Left kidney (tissue), 2 donors: Measurements from ENCODE around the gene PHF24. TPM values are rescaled to one million over a fixed set of nuclear protein-coding genes. Genes with fewer than 3 reads are reported as not detected.
"Not testable (repeated sequence)": the region's sequence is repeated elsewhere in the genome, so short reads cannot be mapped to it uniquely, and the experiment has no call there.

Experiments used
- DNase-seq: peaks from one replicate; pipeline ENCODE4 v3.0.0-alpha.2; 2013
- polyA plus RNA-seq: library from polyadenylated mRNA; unstranded; fragments of 120-200 nt; gene quantifications from one replicate; pipeline ENCODE4 v1.2.1, GENCODE V29; 2013; ENCODE audit not compliant: insufficient read length

Gene PHF24
- polyA plus RNA-seq, 1 donor: 0.33 TPM

- DNase-seq: no peak
Observed at GRCh38 chr9:34996905-34997279, 38.8 kb downstream of the PHF24 start.

GRCh38 chr9:34997379-34997781, 39.3 kb downstream of the PHF24 start:
- DNase-seq: no peak

- DNase-seq: no peak
Observed at GRCh38 chr9:34998266-34998665, 40.2 kb downstream of the PHF24 start.

GRCh38 chr9:34999576-34999975, 41.5 kb downstream of the PHF24 start:
- no peak for DNase-seq

GRCh38 chr9:35000535-35001284, 42.6 kb downstream of the PHF24 start:
- DNase-seq: no peak

GRCh38 chr9:35001285-35001677, 43.2 kb downstream of the PHF24 start:
- DNase-seq: no peak

- DNase-seq: no peak
Observed at GRCh38 chr9:35001803-35002502, 43.9 kb downstream of the PHF24 start.

- no peak for DNase-seq
Observed at GRCh38 chr9:35002623-35003022, 44.5 kb downstream of the PHF24 start.

- DNase-seq: not testable (repeated sequence)
Observed at GRCh38 chr9:35004299-35004698, 46.2 kb downstream of the PHF24 start.

GRCh38 chr9:35010351-35010958, 52.4 kb downstream of the PHF24 start:
- no peak for DNase-seq

GRCh38 chr9:35014517-35014916, 56.4 kb downstream of the PHF24 start:
- no peak for DNase-seq

- DNase-seq: not testable (repeated sequence)
Observed at GRCh38 chr9:35023443-35023842, 65.4 kb downstream of the PHF24 start.

GRCh38 chr9:35026671-35027070, 68.6 kb downstream of the PHF24 start:
- no peak for DNase-seq

- no peak for DNase-seq
Observed at GRCh38 chr9:35027374-35027773, 69.3 kb downstream of the PHF24 start.

GRCh38 chr9:35027860-35028259, 69.8 kb downstream of the PHF24 start:
- DNase-seq: no peak

- DNase-seq: no peak
Observed at GRCh38 chr9:35028341-35028740, 70.3 kb downstream of the PHF24 start.

GRCh38 chr9:35029241-35029640, 71.2 kb downstream of the PHF24 start:
- DNase-seq: no peak

- DNase-seq: no peak
Observed at GRCh38 chr9:35029852-35030251, 71.8 kb downstream of the PHF24 start.

Other genes with a start within 250 kb of the PHF24 start
- 18.3 TPM for gene CCL21, start 248.1 kb upstream of the PHF24 start, polyA plus RNA-seq
- 9.3 TPM for gene DNAJB5, start 31.5 kb downstream of the PHF24 start, polyA plus RNA-seq
- 250 TPM for gene VCP, start 114.3 kb downstream of the PHF24 start, polyA plus RNA-seq
- 58.0 TPM for gene FANCG, start 121.7 kb downstream of the PHF24 start, polyA plus RNA-seq
- gene PIGO, start 138.3 kb downstream of the PHF24 start, polyA plus RNA-seq: 36.9 TPM
- gene STOML2, start 144.8 kb downstream of the PHF24 start, polyA plus RNA-seq: 125 TPM
- gene ATOSB, start 157.6 kb downstream of the PHF24 start, polyA plus RNA-seq: 12.0 TPM
- 27.8 TPM for gene UNC13B, start 203.7 kb downstream of the PHF24 start, polyA plus RNA-seq